ENCODE data around the gene HMSD.
A peak's percentile ranks its signal among the peaks of the same experiment; 100 is the strongest.

The HMSD gene

GRCh38 chr18:63962137-63962536, 13.0 kb downstream of the HMSD start:
- Histone ChIP-seq H3K4me1 (ENCODE audit: insufficient read depth, poor library complexity, severe bottlenecking) (no peaks in the 10 kb centered on the region), H3K36me3 (ENCODE audit: low read depth) (no peaks in the 10 kb centered on the region), H3K9me3 (ENCODE audit: severe bottlenecking) (no peaks in the 10 kb centered on the region), H3K27me3 (ENCODE audit: insufficient read depth, poor library complexity, severe bottlenecking) (no peaks in the 10 kb centered on the region), H3K27ac (ENCODE audit: poor library complexity, severe bottlenecking) (no peak overlapping the region), H3K4me3 (ENCODE audit: severe bottlenecking) (no peak overlapping the region)
- DNase-seq (ENCODE audit: low spot score) = no peak
- TF ChIP-seq CTCF (IDR thresholded peaks at IDR 0.05; ENCODE audit: poor library complexity, severe bottlenecking) = no peak
- peak; percentile 77 for ATAC-seq (ENCODE audit: low read depth)

DNA sequence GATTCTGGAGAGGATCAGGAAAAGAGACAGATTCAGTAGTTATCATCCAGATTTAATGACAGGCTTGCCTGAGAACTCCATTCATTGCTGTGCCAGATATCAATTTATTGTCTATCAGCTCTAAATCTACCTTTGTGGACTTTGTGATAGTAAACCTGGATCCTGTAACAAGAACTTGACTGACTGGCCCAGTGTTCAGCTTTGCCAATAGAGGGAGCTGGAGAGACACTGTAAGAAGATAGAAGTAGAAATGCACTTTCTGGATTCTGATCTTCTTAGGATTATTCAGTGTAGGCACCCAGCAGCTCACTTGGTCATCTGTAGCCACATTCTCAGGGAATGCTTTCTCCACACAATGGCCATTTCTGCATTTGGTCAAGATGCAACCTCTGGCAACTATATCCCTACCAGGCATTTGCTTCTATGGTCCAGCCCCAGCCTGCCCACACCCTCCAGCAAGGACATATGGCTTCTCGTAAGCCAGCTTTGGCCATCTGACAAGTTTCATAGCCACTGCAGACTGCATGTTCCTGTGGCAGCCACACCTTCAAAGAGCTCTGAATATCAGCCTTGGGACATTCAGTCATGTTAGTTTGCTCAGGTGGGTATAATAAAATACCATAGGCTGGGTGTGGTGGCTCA, 14.6 kb downstream of the HMSD start:
- Histone ChIP-seq H3K4me3 (ENCODE audit: severe bottlenecking) (no peak overlapping the region), H3K9me3 (ENCODE audit: severe bottlenecking) (no peaks in the 10 kb centered on the region), H3K36me3 (ENCODE audit: low read depth) (no peaks in the 10 kb centered on the region), H3K27me3 (ENCODE audit: insufficient read depth, poor library complexity, severe bottlenecking) (no peaks in the 10 kb centered on the region), H3K4me1 (ENCODE audit: insufficient read depth, poor library complexity, severe bottlenecking) (no peaks in the 10 kb centered on the region), H3K27ac (ENCODE audit: poor library complexity, severe bottlenecking) (no peak overlapping the region)
- TF ChIP-seq CTCF (IDR thresholded peaks at IDR 0.05; ENCODE audit: poor library complexity, severe bottlenecking) = peak; percentile 83
- ATAC-seq (ENCODE audit: low read depth) = peak; percentile 69
- no peak for DNase-seq (ENCODE audit: low spot score)

DNA sequence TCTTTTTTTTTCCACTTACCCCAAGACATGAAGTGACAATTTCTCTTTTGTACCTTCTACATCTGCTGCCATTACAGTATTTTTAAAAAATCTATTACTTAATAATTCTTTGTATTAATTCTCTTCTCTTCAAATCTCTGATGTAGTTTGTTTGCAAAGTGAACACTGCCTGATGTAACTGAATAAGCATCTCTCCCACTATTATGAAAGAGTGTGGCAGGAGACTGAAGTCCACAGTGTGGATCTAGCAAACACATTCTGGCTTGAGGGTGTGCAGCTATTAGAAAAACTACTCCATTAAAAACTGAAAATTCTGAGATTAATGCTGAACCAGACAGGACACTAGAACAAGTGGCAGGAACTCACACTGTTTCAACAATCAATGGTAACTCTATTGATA, 15.8 kb downstream of the HMSD start:
- H3K4me3 ChIP-seq (ENCODE audit: severe bottlenecking) = no peak overlapping the region
- ATAC-seq (ENCODE audit: low read depth) (no peak), DNase-seq (ENCODE audit: low spot score) (no peak)
- H3K36me3 ChIP-seq (ENCODE audit: low read depth) = no peaks in the 10 kb centered on the region
- H3K27me3 ChIP-seq (ENCODE audit: insufficient read depth, poor library complexity, severe bottlenecking) = no peaks in the 10 kb centered on the region
- H3K27ac ChIP-seq (ENCODE audit: poor library complexity, severe bottlenecking) = no peak overlapping the region
- no peaks in the 10 kb centered on the region for H3K9me3 ChIP-seq (ENCODE audit: severe bottlenecking)
- no peaks in the 10 kb centered on the region for H3K4me1 ChIP-seq (ENCODE audit: insufficient read depth, poor library complexity, severe bottlenecking)
- no peak for TF ChIP-seq CTCF (IDR thresholded peaks at IDR 0.05; ENCODE audit: poor library complexity, severe bottlenecking)

DNA sequence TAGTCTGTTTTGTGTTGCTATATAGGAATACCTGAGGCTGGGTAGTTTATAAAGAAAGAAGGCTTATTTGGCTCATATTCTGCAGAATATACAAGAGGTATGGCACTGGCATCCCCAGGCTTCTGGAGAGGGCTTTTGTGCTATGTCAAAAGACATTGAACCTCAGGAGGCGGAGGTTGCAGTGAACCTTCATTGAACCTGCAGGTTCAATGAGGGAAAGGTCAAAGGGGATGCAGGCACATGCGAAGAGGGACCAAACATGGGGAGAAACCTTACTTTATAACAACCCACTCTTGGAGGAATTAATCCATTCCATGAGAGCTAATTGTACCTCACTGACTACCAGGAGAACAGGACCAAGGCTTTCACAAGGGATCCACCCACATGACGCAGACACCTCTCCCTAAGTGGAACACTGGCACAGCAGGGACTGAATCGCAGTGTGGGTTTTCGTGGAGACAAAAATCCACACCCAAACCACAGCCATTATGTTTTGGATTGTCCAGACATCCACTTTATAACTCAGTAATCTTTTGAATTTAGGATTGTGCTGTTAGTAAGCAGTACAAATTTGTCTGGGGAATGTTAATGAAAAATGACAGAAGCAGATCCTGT, 16.7 kb downstream of the HMSD start:
- DNase-seq (ENCODE audit: low spot score) (no peak), ATAC-seq (ENCODE audit: low read depth) (no peak)
- no peaks in the 10 kb centered on the region for H3K36me3 ChIP-seq (ENCODE audit: low read depth)
- no peak overlapping the region for H3K4me3 ChIP-seq (ENCODE audit: severe bottlenecking)
- no peaks in the 10 kb centered on the region for H3K4me1 ChIP-seq (ENCODE audit: insufficient read depth, poor library complexity, severe bottlenecking)
- H3K27me3 ChIP-seq (ENCODE audit: insufficient read depth, poor library complexity, severe bottlenecking) = no peaks in the 10 kb centered on the region
- H3K9me3 ChIP-seq (ENCODE audit: severe bottlenecking) = no peaks in the 10 kb centered on the region
- no peak overlapping the region for H3K27ac ChIP-seq (ENCODE audit: poor library complexity, severe bottlenecking)
- TF ChIP-seq CTCF (IDR thresholded peaks at IDR 0.05; ENCODE audit: poor library complexity, severe bottlenecking) = no peak
